Kidney epithelial cell (primary cell): ENCODE data around the gene DENND11. TPM values are rescaled to one million over a fixed set of nuclear protein-coding genes. Genes with fewer than 3 reads are reported as not detected.

ENCODE experiments used
- DNase-seq: peaks from one replicate; pipeline ENCODE4 v3.0.0-alpha.2; 2010; ENCODE audit warnings: low read depth
- H3K27me3 ChIP-seq: 2 replicates; pipeline ENCODE4 v1.6.0; 2011; ENCODE audit warnings: low read length; ENCODE audit not compliant: control insufficient read depth, insufficient read depth
- H3K36me3 ChIP-seq: 2 replicates; pipeline ENCODE4 v1.5.1; 2011; ENCODE audit warnings: low read length; ENCODE audit not compliant: control insufficient read depth, insufficient read depth
- H3K4me3 ChIP-seq: 2 replicates; pipeline ENCODE4 v1.5.1; 2011; ENCODE audit warnings: low read depth, mild to moderate bottlenecking, control low read depth, low read length
- total RNA-seq: library from RNA; depleted of rRNA; stranded (reverse); fragments of >200 nt; gene quantifications from 2 replicates; pipeline ENCODE4 v1.2.3, GENCODE V29; 2015
- TF ChIP-seq, protein P1 (sequence below): IDR thresholded peaks from 2 replicates; pipeline ENCODE4 v1.5.1; 2011; ENCODE audit warnings: mild to moderate bottlenecking, moderate library complexity, low read length, control low read depth, inconsistent platforms; ENCODE audit not compliant: insufficient read depth, poor library complexity, severe bottlenecking

DENND11 gene
- total RNA-seq, 1 donor from 2014 or later: 17.0 TPM

DNA sequence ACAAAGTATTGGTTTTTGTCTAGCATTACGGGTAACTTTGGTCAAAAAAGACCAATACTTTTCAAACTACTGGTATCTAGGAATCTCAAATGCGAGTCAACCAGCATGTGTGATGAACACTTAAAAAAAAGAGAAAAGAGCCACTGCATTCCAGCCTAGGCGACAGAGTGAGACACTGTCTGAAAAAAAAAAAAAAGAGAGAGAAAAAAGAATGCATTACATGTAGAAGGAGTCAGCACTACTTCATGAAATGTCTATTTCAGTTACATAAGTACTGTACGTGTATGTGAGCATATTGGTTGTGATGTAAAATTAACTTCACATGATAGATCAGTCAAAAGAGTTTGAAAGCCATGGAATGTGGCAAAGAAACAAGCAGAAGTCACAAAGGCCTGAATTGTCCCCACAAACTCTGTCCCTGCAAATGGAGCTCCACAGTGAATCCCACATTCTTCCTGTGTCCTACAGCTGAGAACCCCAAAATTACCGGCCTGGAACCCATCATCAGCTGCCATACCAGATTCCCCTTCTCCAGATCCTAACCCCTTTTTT, 1.6 kb downstream of the DENND11 start:
- Histone ChIP-seq H3K36me3 (no peaks in the 10 kb centered on the region), H3K4me3 (no peak overlapping the region), H3K27me3 (no peaks in the 10 kb centered on the region)
- TF ChIP-seq, protein P1, sequence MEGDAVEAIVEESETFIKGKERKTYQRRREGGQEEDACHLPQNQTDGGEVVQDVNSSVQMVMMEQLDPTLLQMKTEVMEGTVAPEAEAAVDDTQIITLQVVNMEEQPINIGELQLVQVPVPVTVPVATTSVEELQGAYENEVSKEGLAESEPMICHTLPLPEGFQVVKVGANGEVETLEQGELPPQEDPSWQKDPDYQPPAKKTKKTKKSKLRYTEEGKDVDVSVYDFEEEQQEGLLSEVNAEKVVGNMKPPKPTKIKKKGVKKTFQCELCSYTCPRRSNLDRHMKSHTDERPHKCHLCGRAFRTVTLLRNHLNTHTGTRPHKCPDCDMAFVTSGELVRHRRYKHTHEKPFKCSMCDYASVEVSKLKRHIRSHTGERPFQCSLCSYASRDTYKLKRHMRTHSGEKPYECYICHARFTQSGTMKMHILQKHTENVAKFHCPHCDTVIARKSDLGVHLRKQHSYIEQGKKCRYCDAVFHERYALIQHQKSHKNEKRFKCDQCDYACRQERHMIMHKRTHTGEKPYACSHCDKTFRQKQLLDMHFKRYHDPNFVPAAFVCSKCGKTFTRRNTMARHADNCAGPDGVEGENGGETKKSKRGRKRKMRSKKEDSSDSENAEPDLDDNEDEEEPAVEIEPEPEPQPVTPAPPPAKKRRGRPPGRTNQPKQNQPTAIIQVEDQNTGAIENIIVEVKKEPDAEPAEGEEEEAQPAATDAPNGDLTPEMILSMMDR: no peak
- no peak for DNase-seq

DNA sequence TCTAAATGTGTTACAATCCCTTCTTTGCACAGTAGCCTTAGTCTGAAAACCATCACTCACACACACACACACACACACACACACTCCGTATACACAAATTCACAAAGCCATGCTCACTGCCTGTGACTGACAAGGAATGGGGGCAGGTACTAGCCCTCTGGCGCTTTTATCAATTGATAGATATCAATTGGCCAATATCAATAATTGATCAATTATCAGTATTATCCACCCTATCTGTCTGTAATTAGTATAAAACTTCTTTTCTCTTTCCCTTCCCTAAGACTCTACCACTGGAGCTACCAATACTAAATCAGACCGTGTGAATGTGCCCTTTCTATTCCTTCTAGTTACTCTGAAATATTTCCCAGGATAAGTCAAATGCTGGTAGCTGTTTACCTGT, 2.1 kb downstream of the DENND11 start:
- DNase-seq: no peak
- H3K27me3 ChIP-seq: no peaks in the 10 kb centered on the region
- TF ChIP-seq, protein P1: no peak
- no peaks in the 10 kb centered on the region for H3K36me3 ChIP-seq
- H3K4me3 ChIP-seq: no peak overlapping the region

DNA sequence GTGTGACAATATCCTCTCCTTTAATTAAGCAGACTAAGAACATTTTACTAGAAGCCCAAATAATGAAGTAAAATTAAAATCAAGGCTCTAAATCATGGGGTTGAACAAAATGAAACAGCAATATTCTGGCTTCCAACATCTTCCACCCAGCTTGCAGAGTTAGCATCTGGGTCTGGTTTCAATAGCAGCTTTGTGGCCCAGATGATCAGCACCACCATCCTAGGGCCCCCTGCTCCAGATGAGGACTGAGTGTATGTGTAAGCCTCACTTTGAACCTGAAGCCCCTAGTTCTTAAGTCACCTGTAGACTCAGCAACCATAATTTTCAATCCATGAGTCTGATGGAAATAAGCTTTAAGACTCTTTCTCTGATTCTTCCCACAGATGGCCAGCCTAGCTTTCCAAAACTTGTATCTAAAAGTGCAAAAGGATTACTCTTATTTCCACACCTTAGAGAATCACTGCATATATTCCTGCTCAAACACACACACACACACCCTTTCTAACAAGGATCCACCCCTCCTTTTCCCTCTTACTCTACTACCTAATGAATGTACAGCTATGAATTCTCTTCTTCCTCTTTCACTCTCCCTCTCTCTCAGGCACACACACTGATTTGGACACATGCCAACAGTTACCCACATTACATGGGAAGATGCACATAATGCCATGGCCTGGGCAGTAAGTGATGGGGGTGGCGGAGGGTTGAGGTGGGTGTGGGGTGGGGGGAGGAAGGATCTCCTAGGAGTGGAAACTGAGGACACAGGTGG, 3.5 kb downstream of the DENND11 start:
- no peak overlapping the region for H3K4me3 ChIP-seq
- no peaks in the 10 kb centered on the region for H3K27me3 ChIP-seq
- TF ChIP-seq, protein P1: no peak
- no peak for DNase-seq
- H3K36me3 ChIP-seq: no peaks in the 10 kb centered on the region

GRCh38 chr7:141697211-141697871, 4.6 kb downstream of the DENND11 start:
- Histone ChIP-seq H3K4me3 (no peak overlapping the region), H3K27me3 (no peaks in the 10 kb centered on the region), H3K36me3 (no peaks in the 10 kb centered on the region)
- DNase-seq: peak; percentile 83
- TF ChIP-seq, protein P1: no peak

DNA sequence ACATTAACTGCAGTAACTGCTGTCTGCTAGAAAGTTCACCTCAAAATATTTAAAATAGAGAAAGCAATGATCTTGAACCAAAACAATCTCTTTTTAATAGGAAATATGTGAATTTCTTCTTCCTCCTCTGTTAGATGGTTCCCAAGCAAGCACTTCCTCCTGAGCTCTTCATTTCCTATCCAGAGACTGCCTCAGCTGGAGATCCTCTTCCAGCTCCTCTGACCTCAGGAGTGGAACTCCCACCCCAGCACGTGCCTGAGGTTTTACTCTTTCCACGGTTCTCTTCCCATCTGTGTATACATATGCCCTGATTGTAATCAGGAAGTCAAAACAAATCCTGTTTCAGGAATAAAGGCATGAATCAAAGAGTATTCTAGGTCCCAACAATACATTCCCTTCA, 5.6 kb downstream of the DENND11 start:
- Histone ChIP-seq H3K4me3 (no peak overlapping the region), H3K27me3 (no peaks in the 10 kb centered on the region), H3K36me3 (no peaks in the 10 kb centered on the region)
- TF ChIP-seq, protein P1: no peak
- no peak for DNase-seq
